ENCODE results near the gene SMG6.
"Not testable (repeated sequence)": the region's sequence is repeated elsewhere in the genome, so short reads cannot be mapped to it uniquely, and the experiment has no call there.

The SMG6 gene

DNA sequence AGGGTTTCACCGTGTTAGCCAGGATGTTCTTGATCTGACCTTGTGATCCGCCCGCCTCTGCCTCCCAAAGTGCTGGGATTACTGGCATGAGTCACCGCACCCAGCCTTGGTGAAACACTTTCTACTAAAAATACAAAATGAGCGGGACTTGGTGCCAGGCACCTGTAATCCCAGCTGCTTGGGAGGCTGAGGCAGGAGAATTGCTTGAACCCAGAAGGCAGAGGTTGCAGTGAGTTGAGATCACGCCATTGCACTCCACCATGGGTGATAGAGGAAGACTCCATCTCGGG is 13.3 kb upstream of the SMG6 start:
- not testable (repeated sequence) for H3K27ac ChIP-seq (ENCODE audit: low read depth, low read length); H3K4ac ChIP-seq (ENCODE audit: low read depth, low read length); H3K27me3 ChIP-seq (ENCODE audit: insufficient read depth, low read length, poor library complexity); H2BK120ac ChIP-seq (ENCODE audit: low read depth, low read length); H2BK15ac ChIP-seq (replicated peaks; ENCODE audit: low read depth); H4K8ac ChIP-seq (ENCODE audit: low read depth, low read length); H3K18ac ChIP-seq (ENCODE audit: low read length); H3K4me3 ChIP-seq (ENCODE audit: low read length); H3K36me3 ChIP-seq (ENCODE audit: control insufficient read depth, insufficient read depth, low read length); H3K79me2 ChIP-seq (ENCODE audit: control insufficient read depth, insufficient read depth, low read length); H2BK5ac ChIP-seq (ENCODE audit: low read length); DNase-seq; H4K5ac ChIP-seq (ENCODE audit: low read length); H3K4me1 ChIP-seq (ENCODE audit: control insufficient read depth, low read depth, low read length); H3K4me2 ChIP-seq (ENCODE audit: low read length); H3K9ac ChIP-seq (ENCODE audit: low read length); H3K56ac ChIP-seq (ENCODE audit: low read length); H3K79me1 ChIP-seq (ENCODE audit: low read length); H3K23ac ChIP-seq (ENCODE audit: low read length); H2AK5ac ChIP-seq (ENCODE audit: low read length)
- WGBS (ENCODE audit: extremely low coverage, insufficient coverage, low lambda C conversion rate), result no CpG with 5 or more reads among the region's 7 CpGs

GRCh38 chr17:2312736-2313135 is 9.2 kb upstream of the SMG6 start:
- Histone ChIP-seq H2BK120ac (ENCODE audit: low read depth, low read length) (no peak overlapping the region), H3K23ac (ENCODE audit: low read length) (no peak overlapping the region), H3K27me3 (ENCODE audit: insufficient read depth, low read length, poor library complexity) (no peaks in the 10 kb centered on the region), H3K4me3 (ENCODE audit: low read length) (no peak overlapping the region), H2AK5ac (ENCODE audit: low read length) (no peak overlapping the region), H3K79me1 (ENCODE audit: low read length) (no peaks in the 10 kb centered on the region), H3K56ac (ENCODE audit: low read length) (no peak overlapping the region), H3K79me2 (ENCODE audit: control insufficient read depth, insufficient read depth, low read length) (no peaks in the 10 kb centered on the region), H3K4ac (ENCODE audit: low read depth, low read length) (no peak overlapping the region), H2BK5ac (ENCODE audit: low read length) (no peak overlapping the region), H4K5ac (ENCODE audit: low read length) (no peak overlapping the region), H3K4me1 (ENCODE audit: control insufficient read depth, low read depth, low read length) (no peaks in the 10 kb centered on the region), H3K4me2 (ENCODE audit: low read length) (no peak overlapping the region), H3K27ac (ENCODE audit: low read depth, low read length) (no peak overlapping the region), H3K36me3 (ENCODE audit: control insufficient read depth, insufficient read depth, low read length) (no peaks in the 10 kb centered on the region), H2BK15ac (replicated peaks; ENCODE audit: low read depth) (no peak overlapping the region), H4K8ac (ENCODE audit: low read depth, low read length) (no peak overlapping the region), H3K18ac (ENCODE audit: low read length) (no peak overlapping the region), H3K9ac (ENCODE audit: low read length) (no peak overlapping the region)
- no CpG with 5 or more reads among the region's 5 CpGs for WGBS (ENCODE audit: extremely low coverage, insufficient coverage, low lambda C conversion rate)
- no peak for DNase-seq

DNA sequence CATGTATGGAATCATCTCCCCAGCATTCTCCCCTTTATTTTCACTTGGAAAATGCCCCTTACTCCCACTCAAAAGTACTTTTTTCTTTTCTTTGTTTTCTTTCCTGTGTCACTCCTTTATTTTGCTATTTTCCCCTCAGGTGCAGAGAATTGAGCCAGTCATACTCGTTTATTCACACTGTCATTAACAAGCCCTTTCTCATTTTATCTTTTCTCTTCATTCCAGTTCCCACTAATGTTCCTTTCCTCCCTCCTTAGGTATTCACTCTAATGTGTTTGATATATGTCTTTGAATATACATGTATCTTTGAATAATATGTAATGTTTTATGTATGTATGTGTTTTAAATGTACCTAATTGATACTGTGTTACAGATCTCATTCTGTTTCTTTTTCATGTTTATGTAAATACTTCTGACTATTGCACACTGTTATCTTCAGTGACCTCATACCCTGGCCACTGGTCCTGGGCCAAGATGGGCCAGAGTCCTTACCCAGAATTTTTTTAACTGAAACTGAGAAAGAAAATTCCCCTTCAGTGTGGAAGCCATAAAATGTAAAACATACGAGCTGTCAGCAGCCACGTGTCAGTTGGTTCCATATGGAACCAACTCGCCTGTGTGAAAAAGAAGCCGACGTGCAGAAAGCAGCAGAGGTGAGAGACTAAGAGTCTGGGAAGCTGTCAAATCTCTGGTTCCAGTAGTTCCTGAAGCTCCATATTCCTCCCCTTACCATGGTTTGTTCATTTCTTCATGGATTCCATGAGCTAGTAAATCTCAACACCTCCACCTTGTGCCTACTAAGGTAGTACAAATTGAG is 6.0 kb upstream of the SMG6 start:
- no CpG with 5 or more reads among the region's 6 CpGs for WGBS (ENCODE audit: extremely low coverage, insufficient coverage, low lambda C conversion rate)
- Histone ChIP-seq H4K5ac (ENCODE audit: low read length) (no peak overlapping the region), H3K9ac (ENCODE audit: low read length) (no peak overlapping the region), H4K8ac (ENCODE audit: low read depth, low read length) (no peak overlapping the region), H3K27me3 (ENCODE audit: insufficient read depth, low read length, poor library complexity) (no peaks in the 10 kb centered on the region), H3K4me2 (ENCODE audit: low read length) (no peak overlapping the region), H3K27ac (ENCODE audit: low read depth, low read length) (no peak overlapping the region), H3K56ac (ENCODE audit: low read length) (no peak overlapping the region), H2AK5ac (ENCODE audit: low read length) (no peak overlapping the region), H3K4me3 (ENCODE audit: low read length) (no peak overlapping the region), H2BK5ac (ENCODE audit: low read length) (no peak overlapping the region), H3K36me3 (ENCODE audit: control insufficient read depth, insufficient read depth, low read length) (no peaks in the 10 kb centered on the region), H3K4me1 (ENCODE audit: control insufficient read depth, low read depth, low read length) (no peaks in the 10 kb centered on the region), H2BK120ac (ENCODE audit: low read depth, low read length) (no peak overlapping the region), H2BK15ac (replicated peaks; ENCODE audit: low read depth) (no peak overlapping the region), H3K23ac (ENCODE audit: low read length) (no peak overlapping the region), H3K4ac (ENCODE audit: low read depth, low read length) (no peak overlapping the region), H3K79me2 (ENCODE audit: control insufficient read depth, insufficient read depth, low read length) (no peaks in the 10 kb centered on the region), H3K18ac (ENCODE audit: low read length) (no peak overlapping the region), H3K79me1 (ENCODE audit: low read length) (peaks cover 3% of the 10 kb centered on the region)
- DNase-seq, result no peak

GRCh38 chr17:2304931-2305330 is 1.3 kb upstream of the SMG6 start:
- no peak overlapping the region for H3K9ac ChIP-seq (ENCODE audit: low read length)
- H3K79me1 ChIP-seq (ENCODE audit: low read length), result peaks cover 11% of the 10 kb centered on the region
- no peaks in the 10 kb centered on the region for H3K36me3 ChIP-seq (ENCODE audit: control insufficient read depth, insufficient read depth, low read length)
- H3K4me3 ChIP-seq (ENCODE audit: low read length), result no peak overlapping the region
- no peak overlapping the region for H4K8ac ChIP-seq (ENCODE audit: low read depth, low read length)
- H3K4me2 ChIP-seq (ENCODE audit: low read length), result no peak overlapping the region
- peaks cover 6% of the 10 kb centered on the region for H3K79me2 ChIP-seq (ENCODE audit: control insufficient read depth, insufficient read depth, low read length)
- no peak overlapping the region for H3K4ac ChIP-seq (ENCODE audit: low read depth, low read length)
- H3K18ac ChIP-seq (ENCODE audit: low read length), result no peak overlapping the region
- no peak for DNase-seq
- no peak overlapping the region for H2BK15ac ChIP-seq (replicated peaks; ENCODE audit: low read depth)
- H3K23ac ChIP-seq (ENCODE audit: low read length), result no peak overlapping the region
- no peak overlapping the region for H2AK5ac ChIP-seq (ENCODE audit: low read length)
- H3K27me3 ChIP-seq (ENCODE audit: insufficient read depth, low read length, poor library complexity), result no peaks in the 10 kb centered on the region
- no peak overlapping the region for H3K27ac ChIP-seq (ENCODE audit: low read depth, low read length)
- H2BK120ac ChIP-seq (ENCODE audit: low read depth, low read length), result no peak overlapping the region
- no peaks in the 10 kb centered on the region for H3K4me1 ChIP-seq (ENCODE audit: control insufficient read depth, low read depth, low read length)
- WGBS (ENCODE audit: extremely low coverage, insufficient coverage, low lambda C conversion rate), result no CpG with 5 or more reads among the region's 4 CpGs
- H2BK5ac ChIP-seq (ENCODE audit: low read length), result no peak overlapping the region
- no peak overlapping the region for H3K56ac ChIP-seq (ENCODE audit: low read length)
- no peak overlapping the region for H4K5ac ChIP-seq (ENCODE audit: low read length)

GRCh38 chr17:2302778-2303203 is 794 bp downstream of the SMG6 start:
- peak overlapping the region; percentile 89 for H3K18ac ChIP-seq (ENCODE audit: low read length)
- peak overlapping the region; percentile 100 for H3K56ac ChIP-seq (ENCODE audit: low read length)
- H4K5ac ChIP-seq (ENCODE audit: low read length), result no peak overlapping the region
- no peak overlapping the region for H2BK15ac ChIP-seq (replicated peaks; ENCODE audit: low read depth)
- peak overlapping the region; percentile 33 for H2BK120ac ChIP-seq (ENCODE audit: low read depth, low read length)
- peak overlapping the region; percentile 99 for H3K27ac ChIP-seq (ENCODE audit: low read depth, low read length)
- no peaks in the 10 kb centered on the region for H3K27me3 ChIP-seq (ENCODE audit: insufficient read depth, low read length, poor library complexity)
- H2AK5ac ChIP-seq (ENCODE audit: low read length), result no peak overlapping the region
- no peaks in the 10 kb centered on the region for H3K4me1 ChIP-seq (ENCODE audit: control insufficient read depth, low read depth, low read length)
- peak overlapping the region; percentile 86 for H3K4me3 ChIP-seq (ENCODE audit: low read length)
- no CpG with 5 or more reads among the region's 12 CpGs for WGBS (ENCODE audit: extremely low coverage, insufficient coverage, low lambda C conversion rate)
- no peak overlapping the region for H3K4ac ChIP-seq (ENCODE audit: low read depth, low read length)
- no peak overlapping the region for H3K23ac ChIP-seq (ENCODE audit: low read length)
- peak overlapping the region; percentile 98 for H3K9ac ChIP-seq (ENCODE audit: low read length)
- H3K79me2 ChIP-seq (ENCODE audit: control insufficient read depth, insufficient read depth, low read length), result peaks cover 6% of the 10 kb centered on the region
- H4K8ac ChIP-seq (ENCODE audit: low read depth, low read length), result no peak overlapping the region
- peaks cover 16% of the 10 kb centered on the region for H3K79me1 ChIP-seq (ENCODE audit: low read length)
- H3K36me3 ChIP-seq (ENCODE audit: control insufficient read depth, insufficient read depth, low read length), result no peaks in the 10 kb centered on the region
- peak overlapping the region; percentile 78 for H2BK5ac ChIP-seq (ENCODE audit: low read length)
- DNase-seq, result peak; percentile 51
- peak overlapping the region; percentile 64 for H3K4me2 ChIP-seq (ENCODE audit: low read length)

DNA sequence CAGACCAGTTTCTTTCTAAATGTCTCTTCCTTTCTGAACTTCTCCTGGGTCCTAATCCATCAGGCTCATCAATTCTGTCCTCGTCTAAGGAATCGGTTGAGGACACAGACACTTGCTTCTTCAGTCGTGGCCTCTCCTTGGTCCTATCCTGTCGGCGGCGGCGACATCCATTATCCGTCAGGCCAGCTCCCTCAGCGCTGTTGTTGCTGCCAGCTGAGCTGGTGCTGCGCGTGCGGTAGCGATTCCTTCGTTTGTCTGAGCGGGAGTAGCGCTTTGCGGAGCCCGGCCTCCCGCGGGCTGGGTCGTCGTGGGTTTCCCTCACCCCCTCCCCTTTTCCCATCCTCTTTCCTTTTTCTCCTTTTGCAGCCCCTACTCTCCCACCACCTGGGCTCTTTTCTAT is 3.8 kb downstream of the SMG6 start:
- H3K56ac ChIP-seq (ENCODE audit: low read length), result no peak overlapping the region
- H2BK15ac ChIP-seq (replicated peaks; ENCODE audit: low read depth), result no peak overlapping the region
- H3K4me3 ChIP-seq (ENCODE audit: low read length), result no peak overlapping the region
- no peak overlapping the region for H3K9ac ChIP-seq (ENCODE audit: low read length)
- no peaks in the 10 kb centered on the region for H3K27me3 ChIP-seq (ENCODE audit: insufficient read depth, low read length, poor library complexity)
- H3K18ac ChIP-seq (ENCODE audit: low read length), result no peak overlapping the region
- H3K79me2 ChIP-seq (ENCODE audit: control insufficient read depth, insufficient read depth, low read length), result peaks cover 6% of the 10 kb centered on the region
- no peak overlapping the region for H3K23ac ChIP-seq (ENCODE audit: low read length)
- H3K4ac ChIP-seq (ENCODE audit: low read depth, low read length), result no peak overlapping the region
- no peak for DNase-seq
- H2BK120ac ChIP-seq (ENCODE audit: low read depth, low read length), result no peak overlapping the region
- no peaks in the 10 kb centered on the region for H3K36me3 ChIP-seq (ENCODE audit: control insufficient read depth, insufficient read depth, low read length)
- H3K4me2 ChIP-seq (ENCODE audit: low read length), result no peak overlapping the region
- H2AK5ac ChIP-seq (ENCODE audit: low read length), result no peak overlapping the region
- H3K27ac ChIP-seq (ENCODE audit: low read depth, low read length), result no peak overlapping the region
- no peaks in the 10 kb centered on the region for H3K4me1 ChIP-seq (ENCODE audit: control insufficient read depth, low read depth, low read length)
- no peak overlapping the region for H4K5ac ChIP-seq (ENCODE audit: low read length)
- no peak overlapping the region for H4K8ac ChIP-seq (ENCODE audit: low read depth, low read length)
- WGBS (ENCODE audit: extremely low coverage, insufficient coverage, low lambda C conversion rate), result no CpG with 5 or more reads among the region's 22 CpGs
- no peak overlapping the region for H2BK5ac ChIP-seq (ENCODE audit: low read length)
- peaks cover 26% of the 10 kb centered on the region for H3K79me1 ChIP-seq (ENCODE audit: low read length)

Measured in mesendoderm (in vitro differentiated cells).